Activated naive CD8-positive, alpha-beta T cell treated with anti-CD3 and anti-CD28 coated beads, Interleukin-2, amount 50 U/mL, for 24 hours (primary cell): Measurements from ENCODE around the gene STOML2.

Experiments used
- ATAC-seq: fragments of 150-1000 bp; cut with Tn5 transposase; one replicate; pipeline ENCODE4 v1.10.0; 2021
- DNase-seq: peaks from one replicate; pipeline ENCODE4 v3.0.0; 2021
- H3K27ac Mint-ChIP-seq: one replicate; pipeline ENCODE4 v1.8.0; 2021; ENCODE audit warnings: mild to moderate bottlenecking, mixed read lengths
- H3K27me3 Mint-ChIP-seq: one replicate; pipeline ENCODE4 v1.8.0; 2021; ENCODE audit warnings: mixed read lengths
- H3K36me3 Mint-ChIP-seq: one replicate; pipeline ENCODE4 v1.8.0; 2021; ENCODE audit warnings: low read depth, mixed read lengths
- H3K4me1 Mint-ChIP-seq: one replicate; pipeline ENCODE4 v1.8.0; 2021; ENCODE audit warnings: mixed read lengths
- H3K4me3 Mint-ChIP-seq: one replicate; pipeline ENCODE4 v1.8.0; 2021; ENCODE audit warnings: mild to moderate bottlenecking, moderate library complexity, mixed read lengths
- H3K9me3 Mint-ChIP-seq: one replicate; pipeline ENCODE4 v1.8.0; 2021; ENCODE audit warnings: mixed read lengths

STOML2 gene

DNA sequence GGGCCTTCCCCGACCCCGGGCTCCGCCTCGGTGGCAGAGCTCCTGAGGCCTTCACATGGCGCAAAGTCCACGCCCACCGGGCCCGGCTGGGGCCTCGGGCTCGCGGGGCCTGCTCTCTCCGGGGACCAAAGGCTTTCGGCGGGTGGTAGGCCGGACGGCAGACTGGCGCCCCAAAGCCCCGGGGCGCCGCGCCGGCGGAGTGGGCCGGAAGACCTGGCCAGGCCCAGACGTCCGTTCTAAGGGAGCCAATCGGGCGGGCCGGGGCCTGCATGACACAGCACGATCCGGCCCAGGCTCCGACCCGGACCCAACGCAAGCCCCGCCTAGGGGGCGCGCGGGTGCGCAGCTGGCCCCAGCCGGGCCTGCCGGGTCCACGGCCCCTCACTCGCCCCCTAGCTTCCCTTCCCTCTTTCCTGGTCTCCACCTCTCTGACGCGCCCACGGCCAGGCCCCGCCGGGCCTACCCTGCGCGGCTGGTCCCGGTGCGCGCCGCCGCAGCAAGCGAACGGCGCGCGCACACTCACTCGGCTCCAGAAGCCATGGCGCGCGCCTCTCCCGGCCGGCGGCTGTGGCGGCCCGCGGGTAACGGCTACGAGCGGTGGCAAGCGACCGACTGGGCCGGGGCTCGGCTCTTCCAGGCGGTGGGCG is 31.0 kb downstream of the STOML2 start:
- Mint-ChIP-seq H3K27ac (peak overlapping the region; percentile 90), H3K36me3 (peaks cover 71% of the 10 kb centered on the region), H3K4me3 (peak overlapping the region; percentile 93), H3K4me1 (peaks cover 58% of the 10 kb centered on the region), H3K9me3 (no peaks in the 10 kb centered on the region), H3K27me3 (peaks cover 2% of the 10 kb centered on the region)
- DNase-seq (peak; percentile 76), ATAC-seq (peak; percentile 74)

DNA sequence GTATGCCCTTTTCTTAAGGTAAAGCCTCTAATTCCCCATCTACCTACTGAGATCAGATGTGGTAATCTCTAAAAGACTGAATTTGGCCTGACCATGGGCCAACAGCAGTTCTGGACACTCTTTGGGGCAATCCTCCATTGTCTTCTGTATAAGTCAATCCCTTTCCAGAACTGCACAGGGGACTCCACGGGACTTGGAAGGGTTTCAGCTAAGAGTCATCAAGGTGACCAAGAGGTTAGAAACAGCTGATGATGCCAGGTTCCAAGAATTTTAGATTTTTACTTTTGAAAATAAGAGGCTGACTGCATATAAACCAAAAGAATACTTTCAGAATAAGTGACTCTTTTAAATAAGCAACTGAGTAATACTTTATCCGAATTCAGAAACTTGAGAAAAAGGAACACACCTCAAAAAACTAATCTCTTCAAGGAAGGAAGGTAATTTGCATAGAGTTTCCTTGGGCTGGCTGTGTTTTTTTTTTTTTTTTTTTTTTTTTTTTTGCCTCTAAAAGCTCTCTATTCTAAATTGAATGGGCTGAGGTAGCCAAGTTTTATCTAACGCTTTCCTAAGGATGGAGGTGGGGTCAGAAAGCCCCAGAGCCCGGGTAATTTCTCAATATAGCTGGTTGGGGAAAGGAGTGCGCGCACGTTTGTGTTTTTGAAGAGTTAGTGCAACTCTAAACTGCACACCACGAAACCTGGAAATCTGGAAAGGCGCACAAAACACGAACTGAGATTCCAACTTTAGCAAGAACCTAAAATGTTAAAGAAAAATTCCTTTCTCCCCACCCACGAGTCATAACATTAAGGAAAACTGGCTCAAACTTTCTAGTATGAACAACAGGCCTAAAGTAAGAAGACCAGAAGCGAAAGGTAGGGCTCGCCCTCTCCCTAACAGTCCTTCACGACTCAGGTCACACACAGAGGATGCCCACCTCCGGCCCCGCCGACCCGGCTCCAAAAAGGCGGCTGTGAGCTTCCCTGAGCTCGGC is 31.8 kb downstream of the STOML2 start:
- ATAC-seq (no peak), DNase-seq (no peak)
- H3K36me3 Mint-ChIP-seq = peaks cover 76% of the 10 kb centered on the region
- peak overlapping the region; percentile 93 for H3K4me3 Mint-ChIP-seq
- H3K27me3 Mint-ChIP-seq = peaks cover 2% of the 10 kb centered on the region
- peak overlapping the region; percentile 90 for H3K27ac Mint-ChIP-seq
- H3K4me1 Mint-ChIP-seq = peaks cover 62% of the 10 kb centered on the region
- no peaks in the 10 kb centered on the region for H3K9me3 Mint-ChIP-seq

GRCh38 chr9:35069020-35069419 is 33.9 kb downstream of the STOML2 start:
- peaks cover 77% of the 10 kb centered on the region for H3K36me3 Mint-ChIP-seq
- H3K4me1 Mint-ChIP-seq = peaks cover 60% of the 10 kb centered on the region
- H3K27me3 Mint-ChIP-seq = peaks cover 2% of the 10 kb centered on the region
- DNase-seq = no peak
- H3K4me3 Mint-ChIP-seq = peak overlapping the region; percentile 46
- no peaks in the 10 kb centered on the region for H3K9me3 Mint-ChIP-seq
- ATAC-seq = no peak
- H3K27ac Mint-ChIP-seq = no peak overlapping the region

DNA sequence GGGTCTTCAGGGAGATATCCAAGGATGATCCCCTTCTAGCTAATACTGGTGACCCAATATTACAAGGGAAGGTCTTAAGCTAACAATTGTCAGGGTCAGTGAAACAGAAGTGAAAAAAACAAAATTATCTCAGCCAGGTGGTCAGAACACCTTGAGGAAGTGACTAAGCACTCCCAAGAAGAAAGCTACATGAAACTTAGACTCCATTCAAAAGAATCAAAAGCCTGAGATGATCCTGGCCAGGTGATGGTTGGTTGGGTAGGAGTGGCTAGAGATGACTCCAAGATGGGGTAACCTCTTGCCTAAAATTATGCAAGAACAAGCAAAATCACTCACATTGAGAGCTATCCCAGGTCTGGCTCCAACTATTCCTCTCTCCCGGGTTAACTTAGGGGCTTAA is 35.9 kb downstream of the STOML2 start:
- ATAC-seq (no peak), DNase-seq (no peak)
- Mint-ChIP-seq H3K36me3 (peaks cover 84% of the 10 kb centered on the region), H3K4me1 (peaks cover 46% of the 10 kb centered on the region), H3K4me3 (no peak overlapping the region), H3K27me3 (no peaks in the 10 kb centered on the region), H3K27ac (peak overlapping the region; percentile 7), H3K9me3 (no peaks in the 10 kb centered on the region)

DNA sequence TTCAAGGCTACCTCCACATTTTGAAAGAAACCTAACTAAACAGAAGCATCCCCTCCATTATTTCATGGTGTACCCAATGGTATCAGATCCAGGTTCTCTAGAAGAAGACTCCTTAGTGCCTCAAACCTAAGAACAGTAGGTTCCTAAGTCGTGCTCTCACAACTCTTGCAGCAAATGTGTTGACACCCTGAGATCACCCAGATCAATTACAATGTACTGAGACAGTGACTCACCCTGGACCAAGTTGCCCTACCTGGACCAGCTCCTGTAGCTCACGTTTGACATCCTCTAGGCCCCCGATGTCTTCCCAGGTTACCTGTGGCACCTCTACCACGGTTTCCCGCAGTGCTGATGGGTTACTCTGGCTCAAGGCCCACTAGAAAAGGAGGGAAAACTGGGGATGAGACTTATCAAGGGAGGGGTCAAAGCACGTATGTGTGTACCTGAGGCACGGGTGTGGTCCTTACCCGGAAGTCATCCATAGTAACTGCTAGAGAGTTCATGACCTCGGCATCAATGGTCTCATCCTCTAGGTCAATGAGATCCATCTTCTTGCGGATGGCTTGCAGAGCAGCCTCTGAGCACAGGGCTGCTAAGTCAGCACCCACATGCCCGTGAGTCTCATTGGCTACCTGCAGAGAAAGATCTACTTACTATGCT is 42.3 kb downstream of the STOML2 start:
- peaks cover 89% of the 10 kb centered on the region for H3K36me3 Mint-ChIP-seq
- ATAC-seq (no peak), DNase-seq (no peak)
- no peaks in the 10 kb centered on the region for H3K4me1 Mint-ChIP-seq
- no peak overlapping the region for H3K27ac Mint-ChIP-seq
- no peaks in the 10 kb centered on the region for H3K9me3 Mint-ChIP-seq
- no peaks in the 10 kb centered on the region for H3K27me3 Mint-ChIP-seq
- H3K4me3 Mint-ChIP-seq = no peak overlapping the region

DNA sequence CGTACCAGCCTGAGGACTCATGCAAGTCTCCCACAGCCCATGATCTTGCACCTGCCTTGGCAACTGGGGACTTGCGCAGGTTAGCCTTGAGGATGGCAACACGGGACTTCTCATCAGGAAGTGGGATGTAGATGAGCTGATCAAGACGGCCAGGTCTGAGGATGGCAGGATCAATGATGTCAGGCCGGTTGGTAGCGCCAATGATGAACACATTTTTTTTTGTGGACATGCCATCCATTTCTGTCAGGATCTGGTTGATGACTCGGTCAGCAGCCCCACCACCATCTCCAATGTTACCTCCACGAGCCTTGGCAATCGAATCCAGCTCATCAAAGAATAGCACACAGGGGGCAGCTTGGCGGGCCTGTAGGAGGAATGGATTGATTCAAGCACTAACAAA is 43.5 kb downstream of the STOML2 start:
- no peaks in the 10 kb centered on the region for H3K27me3 Mint-ChIP-seq
- H3K4me1 Mint-ChIP-seq = no peaks in the 10 kb centered on the region
- ATAC-seq (no peak), DNase-seq (no peak)
- no peak overlapping the region for H3K27ac Mint-ChIP-seq
- H3K4me3 Mint-ChIP-seq = no peak overlapping the region
- H3K9me3 Mint-ChIP-seq = no peaks in the 10 kb centered on the region
- peaks cover 88% of the 10 kb centered on the region for H3K36me3 Mint-ChIP-seq

DNA sequence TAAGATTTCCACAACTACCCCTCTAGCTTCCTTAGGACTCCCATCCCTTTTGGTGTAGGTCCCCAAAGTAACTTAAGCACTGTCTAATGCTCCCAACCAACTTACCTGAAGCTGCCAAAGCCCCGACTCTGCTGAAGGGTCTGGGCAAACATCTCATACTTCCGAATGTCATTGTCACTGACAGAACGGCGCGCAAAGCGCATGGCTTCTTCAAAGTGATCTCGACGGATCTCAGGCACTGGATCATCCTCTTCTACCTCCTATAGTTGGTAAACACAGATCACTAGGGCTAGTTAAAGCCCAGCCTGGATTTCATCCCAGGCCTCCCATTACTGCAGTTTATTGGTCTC is 45.7 kb downstream of the STOML2 start:
- Mint-ChIP-seq H3K4me3 (no peak overlapping the region), H3K36me3 (peaks cover 76% of the 10 kb centered on the region), H3K27me3 (no peaks in the 10 kb centered on the region), H3K9me3 (no peaks in the 10 kb centered on the region), H3K4me1 (no peaks in the 10 kb centered on the region), H3K27ac (no peak overlapping the region)
- no peak for ATAC-seq
- DNase-seq = no peak

- Mint-ChIP-seq H3K4me3 (no peak overlapping the region), H3K27ac (no peak overlapping the region), H3K27me3 (no peaks in the 10 kb centered on the region), H3K4me1 (no peaks in the 10 kb centered on the region), H3K9me3 (no peaks in the 10 kb centered on the region), H3K36me3 (peaks cover 71% of the 10 kb centered on the region)
- ATAC-seq = no peak
- no peak for DNase-seq
Observed at GRCh38 chr9:35056571-35057270, 46.2 kb downstream of the STOML2 start.

DNA sequence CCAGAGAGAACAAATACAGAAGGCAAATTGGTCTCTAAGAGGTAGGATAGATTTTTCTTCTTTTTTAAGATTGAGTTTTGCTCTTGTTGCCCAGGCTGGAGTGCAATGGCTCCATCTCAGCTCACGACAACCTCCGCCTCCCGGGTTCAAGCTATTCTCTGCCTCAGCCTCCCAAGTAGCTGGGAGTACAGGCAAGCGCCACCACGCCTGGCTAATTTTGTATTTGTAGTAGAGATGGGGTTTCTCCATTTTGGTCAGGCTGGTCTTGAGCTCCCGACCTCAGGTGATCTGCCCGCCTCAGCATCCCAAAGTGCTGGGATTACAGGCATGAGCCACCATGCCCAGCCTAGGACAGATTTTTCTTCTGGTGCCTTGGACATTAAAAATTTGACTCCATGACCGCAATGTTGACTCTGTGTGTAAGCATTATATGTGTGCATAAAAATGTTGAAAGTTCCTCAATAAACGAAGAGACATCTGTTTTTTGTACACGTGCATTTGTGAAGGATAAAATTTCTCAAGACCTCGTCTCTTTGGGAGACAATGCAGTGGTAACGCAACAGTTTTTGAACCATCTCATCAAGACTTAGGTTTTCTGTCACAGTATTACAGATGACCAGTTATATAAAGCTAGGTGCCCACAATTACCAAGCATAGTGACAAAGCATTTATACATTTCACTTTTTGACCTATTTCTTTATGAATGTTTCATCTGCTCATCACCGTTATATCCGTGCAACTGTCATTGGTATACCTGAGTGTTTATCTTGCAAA is 47.9 kb downstream of the STOML2 start:
- Mint-ChIP-seq H3K4me3 (no peak overlapping the region), H3K36me3 (peaks cover 60% of the 10 kb centered on the region), H3K27me3 (no peaks in the 10 kb centered on the region), H3K27ac (no peak overlapping the region), H3K4me1 (no peaks in the 10 kb centered on the region), H3K9me3 (no peaks in the 10 kb centered on the region)
- no peak for DNase-seq
- no peak for ATAC-seq

GRCh38 chr9:35054185-35054835 is 48.6 kb downstream of the STOML2 start:
- H3K4me3 Mint-ChIP-seq = no peak overlapping the region

DNA sequence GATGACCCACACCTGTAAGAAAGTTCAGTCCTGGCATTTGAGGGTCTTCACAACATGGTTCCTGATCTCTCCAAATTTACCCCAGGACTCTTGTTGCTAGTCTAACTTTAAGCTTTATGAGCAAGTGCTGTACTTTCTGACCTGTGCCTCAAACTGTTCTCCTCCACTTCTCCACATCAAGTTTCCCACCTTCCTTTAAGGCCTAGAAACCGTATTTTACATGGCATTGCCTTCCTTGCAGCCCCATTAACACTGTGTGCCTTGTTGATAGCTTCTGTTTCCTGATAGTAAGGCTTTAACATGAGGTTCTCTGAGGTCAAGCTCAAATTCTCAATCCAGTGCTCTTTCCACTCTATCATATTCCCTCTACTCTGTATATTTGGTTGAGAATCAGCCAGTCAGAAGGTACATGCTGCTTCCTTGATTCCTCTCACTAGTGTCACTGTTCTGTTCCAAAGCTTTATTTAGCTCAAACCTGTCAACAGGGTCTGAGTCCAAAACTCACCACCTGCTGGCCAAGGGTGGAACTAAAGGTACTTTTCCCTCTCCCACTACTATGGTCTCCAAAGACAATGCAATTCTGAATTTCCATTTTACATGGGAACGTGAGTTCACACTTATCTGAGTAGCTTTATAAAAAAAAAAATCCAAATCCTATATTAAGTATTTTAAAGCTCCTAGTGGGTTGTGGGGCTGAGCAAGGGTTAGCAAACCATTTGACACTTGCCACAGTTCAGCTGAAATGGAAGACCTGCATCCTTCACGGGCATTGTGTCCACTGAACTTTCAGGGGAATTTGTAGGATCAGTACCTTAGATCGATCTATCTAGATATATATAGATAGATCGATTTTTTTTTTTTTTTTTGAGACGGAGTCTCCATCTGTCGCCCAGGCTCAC is 51.6 kb downstream of the STOML2 start:
- Mint-ChIP-seq H3K4me3 (no peak overlapping the region), H3K27me3 (no peaks in the 10 kb centered on the region), H3K36me3 (peaks cover 38% of the 10 kb centered on the region), H3K4me1 (no peaks in the 10 kb centered on the region), H3K9me3 (no peaks in the 10 kb centered on the region), H3K27ac (no peak overlapping the region)
- ATAC-seq = peak; percentile 61
- peak; percentile 67 for DNase-seq

More at GRCh38 chr9:35054185-35054835, 48.6 kb downstream of the STOML2 start:
- DNase-seq = no peak
- no peaks in the 10 kb centered on the region for H3K9me3 Mint-ChIP-seq
- ATAC-seq = no peak
- H3K27me3 Mint-ChIP-seq = no peaks in the 10 kb centered on the region
- H3K36me3 Mint-ChIP-seq = peaks cover 55% of the 10 kb centered on the region
- H3K27ac Mint-ChIP-seq = peak overlapping the region; percentile 6
- no peaks in the 10 kb centered on the region for H3K4me1 Mint-ChIP-seq
